ENCODE measurements around the gene ARVCF.

The ARVCF gene

GRCh38 chr22:20038574-20038973 lies 22.0 kb upstream of the ARVCF start:
- ATAC-seq (no peak), DNase-seq (no peak)
- Mint-ChIP-seq H3K4me1 (peaks cover 38% of the 10 kb centered on the region), H3K27me3 (no peaks in the 10 kb centered on the region), H3K9me3 (no peaks in the 10 kb centered on the region), H3K4me3 (no peak overlapping the region), H3K27ac (no peak overlapping the region)

- Mint-ChIP-seq H3K9me3 (no peaks in the 10 kb centered on the region), H3K27me3 (no peaks in the 10 kb centered on the region), H3K27ac (peak overlapping the region in 1 of 2 donors; percentile 92), H3K4me1 (peaks cover 35% of the 10 kb centered on the region), H3K4me3 (no peak overlapping the region)
- peak in 1 of 2 donors; percentile 34 for DNase-seq
- peak; percentile 87 for ATAC-seq
These were observed 20.8 kb upstream of the ARVCF start for GRCh38 chr22:20037419-20037818.

GRCh38 chr22:20036535-20037392 lies 20.1 kb upstream of the ARVCF start:
- H3K27ac Mint-ChIP-seq, result peak overlapping the region in 1 of 2 donors; percentile 92
- H3K9me3 Mint-ChIP-seq, result no peaks in the 10 kb centered on the region
- peak overlapping the region in 1 of 2 donors; percentile 1 for H3K4me3 Mint-ChIP-seq
- DNase-seq (no peak), ATAC-seq (peak; percentile 19)
- H3K27me3 Mint-ChIP-seq, result no peaks in the 10 kb centered on the region
- H3K4me1 Mint-ChIP-seq, result peaks cover 39% of the 10 kb centered on the region

- Mint-ChIP-seq H3K4me1 (peaks cover 46% of the 10 kb centered on the region), H3K27me3 (no peaks in the 10 kb centered on the region), H3K4me3 (no peak overlapping the region), H3K9me3 (no peaks in the 10 kb centered on the region), H3K27ac (no peak overlapping the region)
- ATAC-seq, result no peak
- DNase-seq, result no peak
These were observed 19.5 kb upstream of the ARVCF start for GRCh38 chr22:20036084-20036482.

GRCh38 chr22:20035375-20036083 lies 18.9 kb upstream of the ARVCF start:
- H3K9me3 Mint-ChIP-seq, result no peaks in the 10 kb centered on the region
- H3K4me1 Mint-ChIP-seq, result peaks cover 48% of the 10 kb centered on the region
- no peaks in the 10 kb centered on the region for H3K27me3 Mint-ChIP-seq
- DNase-seq (no peak), ATAC-seq (no peak)
- no peak overlapping the region for H3K4me3 Mint-ChIP-seq
- no peak overlapping the region for H3K27ac Mint-ChIP-seq

- no peak for ATAC-seq
- DNase-seq, result no peak
- Mint-ChIP-seq H3K27me3 (no peaks in the 10 kb centered on the region), H3K4me1 (peaks cover 55% of the 10 kb centered on the region), H3K4me3 (no peak overlapping the region), H3K9me3 (no peaks in the 10 kb centered on the region), H3K27ac (no peak overlapping the region)
These were observed 17.5 kb upstream of the ARVCF start for GRCh38 chr22:20034143-20034542.

- DNase-seq (no peak), ATAC-seq (no peak)
- no peak overlapping the region for H3K27ac Mint-ChIP-seq
- peaks cover 59% of the 10 kb centered on the region for H3K4me1 Mint-ChIP-seq
- no peak overlapping the region for H3K4me3 Mint-ChIP-seq
- H3K27me3 Mint-ChIP-seq, result no peaks in the 10 kb centered on the region
- no peaks in the 10 kb centered on the region for H3K9me3 Mint-ChIP-seq
These were observed 16.6 kb upstream of the ARVCF start for GRCh38 chr22:20033045-20033706.

GRCh38 chr22:20032407-20032991 lies 15.9 kb upstream of the ARVCF start:
- Mint-ChIP-seq H3K27ac (no peak overlapping the region), H3K9me3 (no peaks in the 10 kb centered on the region), H3K4me3 (no peak overlapping the region), H3K27me3 (no peaks in the 10 kb centered on the region), H3K4me1 (peaks cover 54% of the 10 kb centered on the region)
- no peak for DNase-seq
- no peak for ATAC-seq

- Mint-ChIP-seq H3K27me3 (no peaks in the 10 kb centered on the region), H3K4me3 (no peak overlapping the region), H3K9me3 (no peaks in the 10 kb centered on the region), H3K4me1 (peaks cover 52% of the 10 kb centered on the region), H3K27ac (peak overlapping the region in 1 of 2 donors; percentile 59)
- ATAC-seq (no peak), DNase-seq (no peak)
These were observed 15.2 kb upstream of the ARVCF start for GRCh38 chr22:20031732-20032406.

- DNase-seq (no peak), ATAC-seq (no peak)
- Mint-ChIP-seq H3K9me3 (no peaks in the 10 kb centered on the region), H3K27me3 (no peaks in the 10 kb centered on the region), H3K4me1 (peaks cover 50% of the 10 kb centered on the region), H3K4me3 (no peak overlapping the region), H3K27ac (no peak overlapping the region)
These were observed 13.1 kb upstream of the ARVCF start for GRCh38 chr22:20029550-20030225.

GRCh38 chr22:20028855-20029549 lies 12.4 kb upstream of the ARVCF start:
- no peaks in the 10 kb centered on the region for H3K27me3 Mint-ChIP-seq
- ATAC-seq (no peak), DNase-seq (no peak)
- no peaks in the 10 kb centered on the region for H3K9me3 Mint-ChIP-seq
- no peak overlapping the region for H3K4me3 Mint-ChIP-seq
- H3K27ac Mint-ChIP-seq, result peak overlapping the region in 1 of 2 donors; percentile 7
- peaks cover 53% of the 10 kb centered on the region for H3K4me1 Mint-ChIP-seq

- Mint-ChIP-seq H3K9me3 (no peaks in the 10 kb centered on the region), H3K27me3 (no peaks in the 10 kb centered on the region), H3K27ac (no peak overlapping the region), H3K4me3 (no peak overlapping the region), H3K4me1 (peaks cover 57% of the 10 kb centered on the region)
- ATAC-seq (no peak), DNase-seq (no peak)
These were observed 11.6 kb upstream of the ARVCF start for GRCh38 chr22:20027966-20028854.

- ATAC-seq, result no peak
- H3K4me1 Mint-ChIP-seq, result peaks cover 62% of the 10 kb centered on the region
These were observed 10.5 kb upstream of the ARVCF start for GRCh38 chr22:20026996-20027601.

More at GRCh38 chr22:20026996-20027601, 10.5 kb upstream of the ARVCF start:
- H3K4me3 Mint-ChIP-seq, result no peak overlapping the region
- no peak overlapping the region for H3K27ac Mint-ChIP-seq
- no peaks in the 10 kb centered on the region for H3K9me3 Mint-ChIP-seq
- no peak for DNase-seq
- H3K27me3 Mint-ChIP-seq, result no peaks in the 10 kb centered on the region

All from stimulated activated naive CD8-positive, alpha-beta T cell treated with anti-CD3 and anti-CD28 coated beads, Interleukin-15, amount 100 ng/mL, for 72 hours (primary cell).